GM18867 (cell line): Measurements from ENCODE around the gene UTS2.

ENCODE experiments used
- ATAC-seq: cut with Tn5 transposase; IDR thresholded peaks from one replicate; pipeline ENCODE4 v1.9.1; 2021; ENCODE audit warnings: mild to moderate bottlenecking, moderate library complexity; ENCODE audit not compliant: unreplicated experiment

The UTS2 gene

DNA sequence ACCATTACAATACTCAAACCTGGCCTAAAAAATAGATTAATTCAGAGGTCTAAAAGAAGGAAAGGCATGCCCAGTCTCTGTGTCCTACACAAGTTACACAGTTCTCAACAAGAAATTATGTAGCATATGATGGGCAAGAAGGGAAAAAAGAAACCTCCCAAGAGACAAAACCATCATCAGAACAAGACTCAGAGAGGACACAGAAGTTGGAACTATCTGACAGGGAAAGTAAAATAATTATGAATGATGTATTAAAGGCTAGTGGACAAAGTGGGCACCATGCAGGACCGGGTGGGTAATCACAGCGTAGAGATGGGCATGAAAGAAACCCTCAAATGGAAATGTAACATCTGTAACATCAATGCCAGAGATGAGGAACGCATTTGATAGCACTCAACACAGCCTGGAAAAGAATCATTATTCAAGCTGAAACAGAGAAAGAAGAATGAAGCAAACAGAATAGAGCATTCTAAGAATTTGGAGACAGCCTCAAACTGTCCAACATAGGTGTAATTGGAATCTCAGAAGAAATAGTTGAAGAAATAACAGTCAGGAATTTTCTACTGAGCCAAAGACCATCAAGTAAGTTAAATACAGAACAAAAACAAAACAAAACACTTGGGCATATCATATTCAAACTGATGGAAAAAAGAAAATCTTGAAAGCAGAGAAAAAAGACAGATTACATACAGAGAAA lies 39.0 kb downstream of the UTS2 start:
- ATAC-seq, result no peak

GRCh38 chr1:7811476-7811875 lies 41.4 kb downstream of the UTS2 start:
- ATAC-seq, result no peak

- ATAC-seq, result no peak
Observed at GRCh38 chr1:7810395-7810794, 42.5 kb downstream of the UTS2 start.

DNA sequence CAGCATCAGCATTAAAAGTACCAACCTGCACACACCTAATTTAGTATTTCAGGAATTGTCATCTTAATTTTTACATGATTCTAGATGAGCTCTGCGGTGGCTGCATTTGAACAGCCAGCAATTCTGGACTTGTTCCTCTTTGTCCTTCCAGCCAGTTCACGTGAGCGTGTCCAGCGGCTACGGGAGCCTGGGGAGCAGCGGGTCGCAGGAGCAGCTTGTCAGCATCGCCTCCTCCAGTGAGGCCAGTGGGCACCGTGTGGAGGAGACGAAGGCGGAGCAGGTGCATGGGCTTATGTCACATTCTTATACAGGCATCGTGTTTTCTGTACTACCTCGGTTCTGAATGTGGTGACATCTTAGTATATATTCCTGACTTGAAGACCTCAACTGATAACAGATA lies 43.1 kb downstream of the UTS2 start:
- ATAC-seq, result no peak

DNA sequence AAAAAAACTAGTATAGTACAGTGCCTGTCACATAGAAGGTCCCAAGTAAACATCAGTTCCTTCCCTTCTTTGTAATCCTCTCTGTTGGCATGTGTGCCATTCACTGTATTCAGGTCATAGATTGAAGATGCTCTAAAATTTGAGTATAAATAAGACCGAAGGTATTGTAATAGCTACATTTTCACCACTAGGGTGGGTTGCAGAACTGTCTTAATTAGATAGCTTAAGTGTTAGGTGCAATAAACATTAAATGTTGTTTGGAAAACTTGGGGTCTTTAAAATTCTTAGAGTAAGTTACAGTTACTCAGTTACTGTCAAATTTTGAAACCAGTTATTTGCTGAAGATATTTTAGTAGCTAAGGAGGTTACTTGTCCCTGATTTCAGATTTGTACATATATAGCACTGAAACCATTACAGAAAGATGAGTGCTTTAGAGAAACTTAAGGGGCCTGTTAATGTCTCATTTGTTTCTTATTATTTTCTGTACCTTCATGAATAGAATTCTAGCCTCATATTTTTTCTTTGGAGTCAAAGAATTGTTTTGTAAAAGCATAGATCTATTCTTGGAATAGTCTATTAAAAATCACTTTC lies 44.5 kb downstream of the UTS2 start:
- no peak for ATAC-seq

DNA sequence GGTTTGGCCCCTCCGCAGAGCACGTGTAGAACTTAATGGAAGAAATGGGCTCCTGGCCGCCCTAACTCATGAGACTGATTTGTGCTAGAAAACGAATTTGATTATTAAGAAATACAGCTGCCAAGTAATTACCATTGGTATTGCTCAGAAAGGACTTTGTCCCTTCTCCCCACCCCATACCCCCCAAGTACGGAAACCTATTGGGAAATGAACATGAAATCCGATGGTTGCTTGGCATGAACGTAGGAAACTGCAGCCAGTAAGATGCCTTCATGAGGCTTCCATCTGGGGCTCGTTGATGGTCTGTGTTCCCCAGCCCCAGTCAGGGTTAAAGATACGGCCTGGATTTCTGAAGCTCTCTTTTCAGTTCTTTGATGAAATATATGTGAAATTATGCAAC lies 47.4 kb downstream of the UTS2 start:
- ATAC-seq, result no peak
